CD4-positive, alpha-beta T cell treated with Interleukin-17A for 4 hours (primary cell): Measurements from ENCODE around the gene DOK5.

ENCODE experiments used
- DNase-seq: peaks from one replicate; pipeline ENCODE4 v3.0.0-alpha.2; 2020; ENCODE audit warnings: mixed read lengths

Gene DOK5

GRCh38 chr20:54619682-54620081, 144.3 kb downstream of the DOK5 start:
- no peak for DNase-seq

DNA sequence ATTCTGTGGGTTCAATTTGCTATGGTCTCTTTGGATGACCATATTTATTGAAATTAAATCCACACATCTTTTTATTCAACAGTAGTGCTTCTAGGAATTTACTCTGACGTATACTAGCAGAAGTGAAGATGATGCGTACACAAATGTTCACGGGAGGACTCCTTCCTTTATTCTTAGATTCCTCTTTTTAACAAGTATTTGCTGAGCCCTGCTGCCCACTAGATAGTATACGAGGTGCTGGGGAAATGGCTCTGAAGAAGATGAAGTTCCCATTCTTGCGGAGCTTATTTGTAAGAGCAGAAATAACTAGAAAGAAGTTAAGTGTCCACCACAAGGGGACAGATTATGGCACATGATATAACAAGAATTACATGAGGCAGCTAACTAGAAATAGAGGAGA, 145.2 kb downstream of the DOK5 start:
- no peak for DNase-seq

- no peak for DNase-seq
Measured at GRCh38 chr20:54622333-54623295, 147.2 kb downstream of the DOK5 start.

GRCh38 chr20:54623991-54624569, 148.7 kb downstream of the DOK5 start:
- DNase-seq, result no peak

DNA sequence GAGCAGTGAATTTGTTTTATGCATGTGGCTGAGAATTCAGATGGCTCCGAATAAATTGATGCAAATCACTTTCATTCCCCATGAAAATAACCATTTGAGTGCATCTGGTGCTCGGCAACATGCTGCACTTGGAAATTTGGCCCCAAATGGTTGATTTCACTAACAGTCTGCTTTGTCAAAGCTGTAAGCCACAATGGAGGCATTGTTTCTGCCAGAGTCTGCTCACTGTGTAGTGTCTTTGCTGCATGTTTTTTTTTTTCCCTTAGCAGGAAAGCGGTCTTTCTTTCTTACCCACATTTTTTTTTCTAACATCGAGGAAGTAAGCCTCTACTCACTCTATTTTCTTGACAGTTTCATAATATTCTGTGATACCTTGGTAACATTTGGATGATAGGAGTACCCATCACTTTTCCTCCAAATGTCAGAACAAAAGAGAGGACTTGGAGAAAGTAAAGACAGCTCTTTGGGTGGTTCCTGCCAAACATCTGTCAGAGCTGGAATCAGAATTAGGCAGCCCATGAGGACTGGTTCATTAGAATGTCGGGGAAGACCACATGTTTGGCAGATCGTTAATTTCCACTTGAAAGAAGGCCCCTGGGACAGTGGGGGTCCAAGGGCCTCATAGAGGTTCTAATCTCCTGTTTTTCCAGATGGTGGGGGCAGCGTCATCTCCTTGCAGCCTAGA, 149.5 kb downstream of the DOK5 start:
- DNase-seq, result no peak

DNA sequence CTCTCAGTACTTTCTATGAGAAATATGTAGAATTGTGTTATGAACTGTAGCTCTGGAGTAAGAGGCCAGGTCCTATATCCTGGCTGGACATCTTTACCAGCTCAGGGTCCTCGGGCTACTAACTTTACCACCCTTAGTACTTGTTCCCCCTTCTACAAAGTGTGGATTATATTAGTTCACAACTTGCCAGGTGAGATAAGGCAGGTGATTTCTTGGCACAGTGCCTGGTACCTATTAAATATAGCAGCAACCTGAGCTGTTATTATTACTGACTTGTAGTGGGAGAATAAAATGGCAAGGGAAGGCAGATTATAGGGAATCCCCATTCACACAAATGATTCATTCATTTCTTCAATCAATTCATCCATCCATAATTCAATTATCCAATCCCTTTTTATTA, 150.1 kb downstream of the DOK5 start:
- no peak for DNase-seq

DNA sequence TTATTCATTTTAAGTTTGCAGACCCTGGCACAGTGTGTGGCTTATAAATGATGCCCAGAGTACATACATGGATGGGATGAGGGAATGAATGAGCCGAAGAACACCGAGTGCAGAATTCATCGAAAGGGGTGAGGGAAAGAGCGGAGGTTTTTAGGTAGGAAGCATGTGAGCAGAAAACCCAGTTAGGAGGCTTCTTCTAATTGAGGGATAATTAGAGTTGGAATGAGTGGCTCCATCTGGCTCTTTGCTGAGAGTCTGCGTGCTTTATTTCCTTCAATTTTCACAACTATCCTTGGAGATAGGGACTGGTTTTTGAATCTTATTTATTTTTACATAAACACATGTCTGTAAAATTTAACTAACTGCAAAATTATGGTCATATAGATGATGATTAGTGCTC, 150.7 kb downstream of the DOK5 start:
- no peak for DNase-seq

DNA sequence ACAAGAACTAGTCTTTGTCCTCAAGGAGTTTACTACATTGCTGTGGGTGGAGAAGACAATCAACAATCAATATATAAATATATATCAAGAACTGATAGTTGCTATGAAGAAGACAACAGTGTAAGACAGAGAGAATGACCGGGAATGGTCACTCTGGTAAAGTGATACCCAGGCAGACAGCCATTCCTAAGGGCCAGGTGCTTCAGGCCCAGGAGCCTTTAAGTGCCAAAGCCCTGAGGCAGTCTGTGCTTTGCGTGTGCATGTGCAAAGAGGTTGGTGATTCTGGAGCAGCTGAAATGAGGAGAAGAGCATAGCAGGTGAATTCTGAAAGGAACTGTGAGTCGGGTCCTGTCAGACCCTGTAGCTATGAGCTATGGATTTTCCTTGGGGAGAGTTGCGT, 154.2 kb downstream of the DOK5 start:
- no peak for DNase-seq

DNA sequence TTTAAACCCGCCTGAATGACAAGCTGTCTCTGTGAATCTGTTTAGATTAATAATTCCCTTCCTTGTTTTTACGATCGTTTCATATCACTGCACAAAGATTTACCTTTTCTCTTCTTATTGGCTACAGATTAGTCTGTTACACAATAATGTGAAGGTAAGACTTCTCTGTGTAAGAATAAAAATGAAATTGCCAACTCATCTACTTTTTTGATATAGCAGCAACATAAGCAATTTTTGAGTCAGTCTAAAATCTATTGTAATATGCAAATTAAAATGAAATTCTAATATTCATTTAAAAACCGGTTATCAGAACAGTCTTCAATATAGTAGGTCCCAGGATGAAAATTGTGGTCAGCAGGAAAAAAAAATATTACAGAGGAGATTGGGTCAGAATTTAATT, 155.2 kb downstream of the DOK5 start:
- DNase-seq, result no peak

DNA sequence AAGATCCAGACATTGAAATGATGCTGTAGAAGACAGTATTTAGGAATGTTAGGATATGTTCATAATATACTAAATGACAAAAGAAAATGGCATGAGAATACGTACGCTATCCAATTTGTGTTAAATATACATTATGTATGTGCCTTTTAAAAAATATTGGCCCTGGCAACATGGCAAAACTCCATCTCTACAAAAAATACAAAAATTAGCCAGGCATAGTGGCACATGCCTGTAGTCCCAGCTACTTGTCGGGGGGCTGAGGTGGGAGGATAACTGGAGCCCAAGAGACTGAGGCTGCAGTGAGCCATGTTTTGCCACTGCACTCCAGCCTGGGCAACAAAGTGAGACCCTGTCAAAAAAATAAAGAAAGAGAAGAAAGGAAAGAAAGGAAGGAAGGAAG, 155.7 kb downstream of the DOK5 start:
- DNase-seq, result no peak

GRCh38 chr20:54633374-54634355, 158.3 kb downstream of the DOK5 start:
- no peak for DNase-seq

DNA sequence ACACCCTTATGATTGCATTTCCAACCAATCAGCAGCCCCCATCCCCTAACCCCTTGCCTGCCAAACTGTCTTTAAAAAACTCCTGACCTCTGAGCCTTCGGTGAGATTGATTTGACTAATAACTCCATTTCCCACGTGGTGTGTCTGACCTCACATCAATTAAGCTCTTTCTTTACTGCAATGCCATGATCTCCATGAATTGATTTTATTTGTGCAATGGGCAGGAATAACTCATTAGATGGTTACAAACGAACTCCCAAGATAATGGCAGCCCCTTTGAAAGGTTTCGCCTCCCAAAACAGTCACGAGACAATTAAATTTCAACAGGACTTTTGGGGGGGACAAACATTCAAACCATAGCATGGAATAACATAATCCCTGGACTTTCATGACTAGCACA, 161.2 kb downstream of the DOK5 start:
- no peak for DNase-seq

- DNase-seq, result no peak
Measured at GRCh38 chr20:54639941-54640340, 164.5 kb downstream of the DOK5 start.

DNA sequence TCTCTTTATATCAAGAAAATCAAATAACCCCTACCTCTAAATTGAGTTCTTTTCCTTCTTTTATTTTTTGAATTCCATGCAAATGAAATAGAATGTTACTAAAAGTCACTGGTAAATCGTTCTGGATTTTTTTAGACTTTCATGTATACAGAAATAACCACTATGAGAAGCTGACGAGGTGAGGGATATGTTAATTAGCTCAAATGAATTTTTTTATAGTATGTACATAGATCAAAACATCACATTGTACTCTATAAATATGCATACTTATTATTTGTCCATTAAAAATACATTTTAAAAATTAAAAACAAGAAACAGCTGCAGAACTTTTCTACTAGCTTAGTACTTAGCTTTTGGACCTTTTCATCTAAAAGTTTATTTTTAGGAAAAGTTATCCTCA, 165.4 kb downstream of the DOK5 start:
- no peak for DNase-seq

- DNase-seq, result no peak
Measured at GRCh38 chr20:54642864-54643667, 167.7 kb downstream of the DOK5 start.

GRCh38 chr20:54643761-54644160, 168.4 kb downstream of the DOK5 start:
- no peak for DNase-seq

DNA sequence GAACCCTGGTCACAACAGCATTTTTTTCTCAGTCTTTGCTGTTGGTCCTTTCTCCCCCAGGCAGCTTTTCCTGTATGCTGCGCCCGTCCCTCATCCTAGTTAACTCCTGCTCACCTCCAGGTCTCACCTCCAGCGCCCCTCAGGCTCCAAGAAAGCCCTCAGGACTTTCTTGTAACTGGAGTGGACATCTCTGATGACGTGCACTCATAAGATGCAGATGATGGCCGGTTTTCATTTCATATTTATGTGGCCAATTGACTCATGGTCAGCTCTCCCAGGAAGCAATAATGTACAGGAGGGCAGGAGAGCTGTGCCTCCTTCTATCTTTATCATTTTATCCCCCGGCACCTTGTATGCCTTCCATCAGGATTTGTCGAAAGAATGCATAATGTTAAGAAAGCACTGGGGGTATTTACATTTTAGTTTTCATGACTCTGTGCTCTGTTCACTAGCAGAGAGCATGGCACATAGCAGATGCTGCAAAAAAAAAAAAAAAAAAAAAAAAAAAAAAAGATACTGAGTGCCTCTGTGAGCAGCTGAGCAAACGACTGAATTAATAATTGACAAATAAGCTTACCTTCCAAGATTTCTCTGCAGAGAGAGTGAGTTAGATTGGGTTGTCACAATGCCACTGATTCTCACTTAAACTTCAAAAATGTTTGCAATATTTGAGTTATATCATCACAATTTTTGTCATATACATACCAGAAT, 170.2 kb downstream of the DOK5 start:
- DNase-seq, result no peak

DNA sequence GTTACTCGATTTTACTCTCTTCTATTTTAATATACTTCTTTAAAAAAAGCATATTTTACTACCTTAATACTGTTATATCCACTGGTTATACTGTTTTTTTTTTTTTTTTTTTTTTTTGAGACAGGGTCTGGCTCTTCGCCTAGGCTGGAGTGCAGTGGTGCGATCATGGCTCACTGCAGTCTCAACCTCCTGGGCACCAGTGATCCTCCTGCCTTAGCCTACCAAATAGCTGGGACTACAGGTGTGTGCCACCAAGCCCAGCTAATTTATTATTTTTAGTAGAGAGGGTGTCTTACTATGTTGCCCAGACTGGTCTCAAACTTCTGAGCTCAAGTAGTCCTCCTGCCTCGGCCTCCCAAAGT, 170.7 kb downstream of the DOK5 start:
- DNase-seq, result no peak

GRCh38 chr20:54648421-54649142, 173.2 kb downstream of the DOK5 start:
- DNase-seq, result no peak

DNA sequence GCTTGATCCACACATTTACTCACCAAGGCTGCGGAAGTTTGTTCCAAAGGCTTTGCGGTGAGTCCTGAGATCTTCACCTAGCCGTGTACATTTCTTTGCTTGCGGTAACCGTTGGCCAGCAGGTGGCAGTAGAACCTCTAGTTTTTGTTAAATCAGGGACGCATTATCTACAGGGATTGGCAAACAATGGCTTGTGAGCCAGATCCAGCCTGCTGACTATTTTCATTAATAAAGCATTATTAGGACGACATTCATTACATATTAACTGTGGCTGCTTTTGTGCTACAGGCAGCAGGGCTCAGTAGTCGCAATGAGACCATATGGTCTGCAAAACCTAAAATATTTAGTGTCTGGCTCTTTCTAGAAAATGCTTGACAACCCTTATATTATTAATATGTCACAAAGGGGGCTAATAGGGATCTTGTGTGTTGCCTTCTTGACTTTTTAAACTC, 174.1 kb downstream of the DOK5 start:
- DNase-seq, result peak; percentile 61
